GDM1 (cell line): ENCODE measurements around the gene NAGA.
"Not testable (repeated sequence)": the region's sequence is repeated elsewhere in the genome, so short reads cannot be mapped to it uniquely, and the experiment has no call there.

Source experiments
- DNase-seq: peaks from one replicate; lab custom pipeline; 2025; lab: John Stamatoyannopoulos, UW

The NAGA gene

GRCh38 chr22:42070517-42071422, at the start of gene NAGA:
TSS of gene NAGA (minus strand) at chr22:42070812. CDS start at chr22:42070297, 515 bp downstream.
- peak; percentile 99 for DNase-seq

GRCh38 chr22:42116848-42117424, 46.3 kb upstream of the NAGA start:
- no peak for DNase-seq

DNA sequence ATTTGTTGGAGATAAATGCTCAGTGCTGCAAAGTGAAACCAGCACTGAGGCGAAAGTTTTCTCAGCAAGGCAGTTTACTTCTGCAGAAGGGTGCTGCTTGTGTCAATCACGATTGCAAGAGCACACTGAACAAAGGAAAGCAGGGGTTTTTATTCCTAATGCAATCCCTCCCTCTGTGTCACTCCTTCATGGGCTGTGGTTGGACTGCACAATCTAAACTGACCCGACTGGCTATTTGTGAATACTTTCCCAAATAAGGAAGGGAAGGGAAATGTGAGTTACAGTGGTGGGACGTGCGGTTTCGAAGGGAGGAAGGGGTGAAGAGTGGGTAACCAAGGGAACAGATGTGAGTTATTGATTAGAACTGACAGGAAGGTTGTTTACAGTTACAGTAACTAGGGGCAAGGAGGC, 44.8 kb upstream of the NAGA start:
- DNase-seq = not testable (repeated sequence)

DNA sequence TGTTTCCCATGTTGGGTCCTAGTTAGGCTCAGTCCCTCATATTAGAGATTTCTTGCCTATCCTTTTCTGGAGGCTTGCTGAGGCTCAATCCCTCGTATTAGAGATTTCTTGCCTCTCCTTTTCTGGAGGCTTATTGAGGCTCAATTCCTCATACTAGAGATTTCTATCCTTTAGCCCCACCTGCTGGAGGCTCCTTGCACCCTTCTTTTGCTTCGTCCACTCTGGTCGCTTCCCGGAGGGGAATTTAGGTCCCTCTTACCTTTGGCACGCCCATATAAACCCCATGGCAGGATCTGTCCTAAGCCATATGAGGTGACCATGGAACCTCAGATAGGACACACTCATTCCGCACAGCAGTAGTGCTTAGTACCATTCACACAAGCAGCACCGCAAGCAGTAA, 44.1 kb upstream of the NAGA start:
- no peak for DNase-seq

DNA sequence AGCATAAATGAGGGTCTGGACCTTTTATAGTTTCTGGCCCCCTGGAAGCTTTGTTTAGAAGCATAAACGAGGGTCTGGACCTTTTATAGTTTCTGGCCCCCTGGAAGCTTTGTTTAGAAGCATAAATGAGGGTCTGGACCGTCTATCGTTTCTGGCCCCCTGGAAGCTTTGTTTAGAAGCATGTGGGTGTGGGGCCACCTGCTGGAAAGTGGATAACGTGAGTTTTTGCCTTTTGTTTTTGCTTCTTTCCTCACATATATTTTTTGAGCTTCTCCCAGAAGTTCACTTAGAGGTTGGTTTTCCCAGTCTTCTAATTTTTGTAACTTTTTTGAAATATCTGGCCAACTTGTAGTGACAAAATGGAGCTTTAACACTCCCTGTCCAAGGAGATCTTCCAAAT, 42.2 kb upstream of the NAGA start:
- DNase-seq = not testable (repeated sequence)

DNA sequence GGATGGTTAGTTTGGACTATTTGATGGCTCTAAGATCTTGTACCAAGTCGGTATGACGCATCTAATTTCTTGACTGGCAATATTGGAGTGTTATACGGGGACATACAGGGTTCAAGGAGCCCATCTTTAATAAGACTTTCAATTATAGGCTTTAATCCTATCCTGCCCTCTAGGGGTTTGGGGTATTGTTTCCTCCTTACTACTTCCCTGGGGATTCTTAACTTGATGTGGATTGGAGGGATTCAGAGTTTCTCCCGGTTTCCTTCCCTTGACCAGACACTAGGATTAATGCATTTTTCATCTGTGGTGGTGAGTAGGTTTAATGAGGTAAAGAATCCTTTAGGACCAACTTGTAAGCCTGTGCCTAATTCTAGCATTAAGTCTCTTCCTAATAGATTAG, 41.2 kb upstream of the NAGA start:
- no peak for DNase-seq

- no peak for DNase-seq
These were observed 38.2 kb upstream of the NAGA start for GRCh38 chr22:42108848-42109247.

DNA sequence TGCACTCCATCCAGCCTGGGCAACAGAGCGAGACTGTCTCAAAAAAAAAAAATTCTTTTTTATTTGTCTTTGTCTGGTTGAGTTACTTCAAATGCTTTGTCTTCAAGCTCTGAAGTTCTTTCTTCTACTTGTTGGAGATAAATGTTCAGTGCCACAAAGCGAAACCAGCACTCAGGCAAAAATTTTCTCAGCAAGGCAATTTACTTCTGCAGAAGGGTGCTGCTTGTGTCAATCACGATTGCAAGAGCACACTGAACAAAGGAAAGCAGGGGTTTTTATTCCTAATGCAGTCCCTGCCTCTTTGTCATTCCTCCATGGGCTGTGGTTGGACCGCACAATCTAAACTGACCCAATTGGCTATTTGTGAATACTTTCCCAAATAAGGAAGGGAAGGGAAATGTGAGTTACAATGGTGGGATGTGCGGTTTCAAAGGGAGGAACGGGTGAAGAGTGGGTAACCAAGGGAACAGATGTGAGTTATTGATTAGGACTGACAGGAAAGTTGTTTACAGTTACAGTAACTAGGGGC, 33.8 kb upstream of the NAGA start:
- DNase-seq = not testable (repeated sequence)

GRCh38 chr22:42101199-42101598, 30.6 kb upstream of the NAGA start:
- no peak for DNase-seq

DNA sequence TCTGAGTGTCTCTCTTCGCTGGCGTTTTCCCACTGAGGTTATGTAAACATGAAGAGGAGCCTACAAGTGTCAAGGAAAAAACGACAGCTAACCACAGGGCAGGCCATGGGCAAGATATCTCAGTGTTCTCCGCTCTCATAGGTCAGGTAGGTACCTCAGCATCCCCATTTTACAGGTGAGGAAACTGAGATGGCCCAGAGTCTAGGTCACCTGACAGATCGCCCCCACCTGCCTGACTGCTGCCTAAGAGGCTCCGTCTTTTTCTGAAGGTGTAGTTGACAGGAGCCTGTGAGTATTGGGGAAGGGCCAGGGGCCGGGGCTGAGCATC, 20.8 kb upstream of the NAGA start:
- no peak for DNase-seq

DNA sequence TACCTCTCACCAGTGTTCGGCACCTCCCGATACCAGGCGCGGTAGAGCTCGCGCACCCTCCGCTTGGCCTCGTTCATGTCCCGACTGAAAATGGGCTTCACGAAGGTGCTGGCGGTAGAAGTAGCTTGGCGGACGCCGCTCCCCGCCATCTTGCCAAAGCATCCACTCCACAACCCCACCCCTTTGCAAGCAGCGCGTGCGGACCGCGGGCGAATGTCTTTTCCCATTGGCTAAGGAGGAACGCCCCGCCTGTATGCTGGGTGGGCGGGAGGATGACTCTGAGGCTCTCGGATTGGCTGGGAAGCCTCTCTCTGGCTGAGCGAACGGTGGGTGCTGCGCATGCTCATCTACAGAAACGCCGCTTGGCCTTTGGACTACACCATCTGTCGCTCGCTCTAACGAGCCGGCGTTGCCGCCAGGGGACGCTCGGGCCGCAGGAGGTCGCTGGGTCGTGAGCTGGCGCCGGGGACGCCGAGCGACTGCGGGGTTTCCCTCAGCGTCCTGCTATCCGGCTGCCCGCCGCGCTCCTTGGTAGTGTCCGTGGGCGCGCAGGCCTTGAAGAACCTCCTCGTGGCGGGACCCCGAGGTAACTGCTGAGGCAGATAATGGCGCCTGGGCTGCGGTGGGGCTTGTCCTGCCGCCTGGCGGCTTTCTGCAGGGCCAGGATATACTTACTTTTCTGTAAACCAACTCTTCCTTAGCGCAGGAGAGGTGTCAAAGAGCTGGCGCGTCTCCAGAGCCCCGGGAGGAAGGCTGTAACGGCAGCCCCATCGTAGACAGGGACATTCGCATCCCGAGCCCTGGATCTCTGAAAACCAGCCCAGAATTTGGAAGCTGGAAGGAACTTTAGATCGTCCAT, 20.2 kb upstream of the NAGA start, which contains the start of gene NDUFA6:
Gene NDUFA6 (minus strand): TSS at position 177 of the 859 bp plus-strand sequence. CDS start 28 bp downstream, at position 149.
- peak; percentile 99 for DNase-seq

GRCh38 chr22:42086051-42086450, 15.4 kb upstream of the NAGA start:
- no peak for DNase-seq

- no peak for DNase-seq
These were observed 14.3 kb upstream of the NAGA start for GRCh38 chr22:42084874-42085273.

DNA sequence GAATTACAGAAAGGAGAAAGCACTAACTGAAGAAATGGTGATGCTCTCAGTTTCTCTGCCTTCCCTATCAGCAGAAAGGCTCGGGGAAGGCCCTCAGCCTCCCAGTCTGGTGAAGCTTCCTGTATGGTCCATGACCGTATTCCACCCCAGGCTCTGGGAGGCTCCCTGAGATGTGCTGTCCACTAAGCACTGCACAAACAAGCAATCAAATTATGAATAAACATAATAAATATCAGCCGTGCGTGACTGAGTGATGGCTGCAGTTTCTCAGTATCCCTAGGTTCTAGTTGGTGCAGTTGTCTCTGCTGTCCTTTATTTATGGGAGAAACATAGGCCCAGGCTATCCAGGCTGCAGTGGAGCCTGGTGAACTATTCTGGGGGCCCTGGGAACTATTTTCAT, 12.5 kb upstream of the NAGA start:
- no peak for DNase-seq

- no peak for DNase-seq
These were observed 9.7 kb upstream of the NAGA start for GRCh38 chr22:42080287-42080686.

DNA sequence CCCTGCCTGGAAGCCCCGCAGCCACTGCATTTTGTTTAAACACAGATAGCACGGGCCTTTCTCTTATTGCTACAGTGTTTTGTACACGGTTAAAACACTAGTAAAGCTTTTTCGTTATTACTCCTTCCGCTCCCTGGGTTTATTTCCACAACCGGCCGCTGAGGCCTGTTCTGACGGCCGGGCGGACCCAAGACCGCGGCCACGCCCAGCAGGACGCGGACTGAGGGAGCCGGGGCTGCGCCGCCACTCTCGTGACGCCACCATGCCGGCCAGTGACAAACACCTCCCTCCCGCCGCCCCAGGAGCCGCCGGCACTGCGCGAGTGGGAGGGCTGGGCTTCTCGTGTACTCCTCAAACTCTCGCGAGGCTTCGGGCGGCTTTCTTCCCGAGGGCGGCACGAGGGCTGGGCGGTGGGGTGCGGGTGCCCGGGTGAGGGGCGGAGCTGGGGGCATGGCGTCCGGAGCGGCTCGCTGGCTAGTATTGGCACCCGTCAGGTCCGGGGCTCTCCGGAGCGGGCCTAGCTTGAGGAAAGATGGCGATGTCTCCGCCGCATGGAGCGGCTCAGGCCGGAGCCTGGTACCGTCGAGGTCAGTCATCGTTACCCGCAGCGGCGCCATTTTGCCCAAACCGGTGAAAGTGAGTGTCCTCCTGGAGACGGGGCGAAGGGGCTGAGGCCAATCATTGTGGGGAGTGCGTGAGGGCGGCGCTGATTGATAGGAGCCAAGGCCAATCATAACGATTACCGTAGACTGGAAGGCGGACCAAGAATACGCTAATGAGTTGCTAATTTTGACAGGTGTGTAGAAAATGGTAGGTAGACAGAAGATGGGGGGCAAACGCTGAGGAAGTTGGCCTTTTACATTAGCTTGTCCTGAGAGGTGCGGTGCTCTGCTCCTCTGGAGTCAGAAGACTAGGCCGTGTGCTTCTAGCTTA, 9.0 kb upstream of the NAGA start, which contains the start of gene SMDT1:
Gene SMDT1 (plus strand): TSS at position 382 of the 933 bp plus-strand sequence. CDS start 69 bp downstream, at position 451.
- DNase-seq = peak; percentile 97

- no peak for DNase-seq
These were observed 8.1 kb upstream of the NAGA start for GRCh38 chr22:42078469-42079318.

DNA sequence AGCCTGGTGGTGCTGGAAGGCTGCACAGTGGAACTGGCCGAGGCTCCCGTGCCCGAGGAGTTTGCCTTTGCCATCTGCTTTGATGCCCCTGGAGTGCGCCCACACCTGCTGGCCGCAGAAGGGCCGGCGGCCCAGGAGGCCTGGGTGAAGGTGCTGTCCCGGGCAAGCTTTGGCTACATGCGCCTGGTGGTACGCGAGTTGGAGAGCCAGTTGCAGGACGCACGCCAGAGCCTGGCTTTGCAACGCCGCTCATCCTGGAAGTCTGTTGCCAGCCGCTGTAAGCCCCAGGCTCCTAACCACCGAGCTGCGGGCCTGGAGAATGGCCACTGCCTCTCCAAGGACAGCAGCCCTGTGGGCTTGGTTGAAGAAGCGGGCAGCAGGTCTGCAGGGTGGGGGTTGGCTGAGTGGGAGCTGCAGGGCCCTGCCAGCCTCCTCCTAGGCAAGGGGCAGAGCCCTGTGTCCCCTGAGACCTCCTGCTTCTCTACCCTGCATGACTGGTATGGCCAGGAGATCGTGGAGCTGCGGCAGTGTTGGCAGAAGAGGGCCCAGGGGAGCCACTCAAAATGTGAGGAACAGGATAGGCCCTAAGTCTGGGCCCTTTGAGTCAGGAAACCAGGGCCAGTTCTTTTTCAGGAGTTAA, 7.0 kb upstream of the NAGA start:
- no peak for DNase-seq

DNA sequence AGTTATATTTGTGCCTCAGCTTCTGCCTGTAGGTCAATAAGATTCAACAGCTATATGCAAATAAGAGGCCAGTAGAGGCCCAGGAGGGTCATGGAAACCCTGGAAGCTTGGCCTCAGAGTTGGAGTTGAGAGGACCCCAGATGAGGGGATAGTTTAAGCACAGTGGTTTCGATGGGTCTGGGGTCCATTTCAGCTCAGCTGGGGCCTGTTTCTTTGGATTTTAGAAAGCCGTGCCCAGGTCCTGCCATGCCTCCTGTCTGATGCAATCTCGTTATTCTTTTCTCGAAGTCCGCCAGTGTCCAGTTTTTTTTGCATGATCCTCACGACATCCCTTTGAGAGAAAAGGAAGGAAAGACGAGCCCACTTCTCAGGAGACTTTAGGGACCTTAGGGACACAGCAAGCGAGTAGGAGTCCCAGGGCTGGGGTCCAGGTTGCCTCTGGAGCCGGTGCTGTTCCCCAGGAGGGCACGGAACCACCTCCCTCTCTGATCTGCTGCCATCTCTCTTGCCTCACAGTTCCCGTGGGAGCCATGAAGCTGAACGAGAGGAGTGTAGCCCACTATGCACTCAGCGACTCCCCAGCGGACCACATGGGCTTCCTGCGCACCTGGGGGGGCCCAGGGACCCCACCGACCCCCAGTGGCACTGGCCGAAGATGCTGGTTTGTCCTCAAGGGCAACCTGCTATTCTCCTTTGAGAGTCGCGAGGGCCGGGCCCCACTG, 6.3 kb upstream of the NAGA start:
- DNase-seq = no peak
